Measurements from ENCODE around the gene GALNT18.

Gene GALNT18

GRCh38 chr11:11621573-11622339, at the start of gene GALNT18:
GALNT18 (minus strand) TSS chr11:11622005.
- DNase-seq (ENCODE audit: low read depth, low spot score), result peak; percentile 99

DNA sequence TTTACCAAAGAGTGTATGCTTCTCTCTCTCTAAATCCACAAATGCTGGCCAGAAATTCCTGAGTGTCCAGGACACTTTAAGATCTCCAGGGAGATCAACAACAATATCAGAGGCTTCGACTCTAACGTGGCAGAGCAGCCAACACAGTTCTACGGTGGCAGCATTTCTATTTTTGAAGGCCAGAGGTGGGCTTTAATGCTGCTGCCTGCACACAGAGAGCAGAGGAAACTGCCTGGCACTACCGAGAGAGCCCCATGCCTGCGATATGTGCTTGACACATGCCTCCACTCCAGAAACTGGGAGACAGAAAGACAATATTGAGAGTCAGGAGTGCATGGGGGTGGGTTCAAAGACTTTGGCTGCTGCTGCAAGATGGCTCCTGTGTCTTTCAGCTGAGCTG, 48.8 kb upstream of the GALNT18 start:
- DNase-seq (ENCODE audit: low read depth, low spot score), result no peak

GRCh38 chr11:11669233-11669846, 47.5 kb upstream of the GALNT18 start:
- peak; percentile 14 for DNase-seq (ENCODE audit: low read depth, low spot score)

DNA sequence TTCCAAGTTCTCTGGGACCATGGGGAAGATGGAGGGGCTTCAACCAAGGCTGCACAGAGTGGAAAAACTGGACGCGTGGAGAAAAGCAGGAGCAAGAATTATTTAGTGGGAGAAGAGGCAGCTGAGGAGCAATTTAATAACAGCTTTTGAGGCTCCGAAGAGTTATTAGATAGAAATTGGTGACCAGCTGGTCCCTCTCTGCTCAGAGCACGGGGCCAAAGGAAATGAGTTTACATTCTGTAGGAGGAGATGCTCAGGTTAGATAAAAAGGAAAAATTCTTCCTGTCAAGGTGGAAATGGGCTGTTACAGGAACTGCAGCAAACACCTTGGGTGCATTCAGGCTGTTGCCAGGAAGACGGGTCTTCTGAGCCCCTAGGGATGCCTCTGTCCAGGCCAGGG, 47.0 kb upstream of the GALNT18 start:
- DNase-seq (ENCODE audit: low read depth, low spot score), result no peak

- DNase-seq (ENCODE audit: low read depth, low spot score), result no peak
Observed at GRCh38 chr11:11668274-11668673, 46.5 kb upstream of the GALNT18 start.

DNA sequence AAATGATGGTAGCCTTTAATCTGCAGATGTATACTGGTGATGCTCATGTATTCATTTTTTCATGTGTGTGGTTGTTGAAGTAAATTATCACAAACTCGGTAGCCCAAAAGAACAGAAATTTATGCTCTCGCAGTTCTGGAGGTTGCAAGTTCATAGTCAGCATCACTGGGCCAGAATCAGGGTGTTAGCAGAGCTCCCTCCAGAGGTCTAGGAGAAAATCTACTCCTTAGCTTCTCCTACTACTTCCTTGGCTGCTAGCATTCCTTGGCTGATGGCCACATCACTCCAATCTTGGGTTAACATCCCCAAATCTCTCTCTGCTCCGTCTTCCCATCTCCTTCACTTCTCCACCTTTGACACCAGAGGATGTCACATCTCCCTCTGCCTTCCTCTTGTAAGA, 45.3 kb upstream of the GALNT18 start:
- DNase-seq (ENCODE audit: low read depth, low spot score), result no peak

- DNase-seq (ENCODE audit: low read depth, low spot score), result no peak
Observed at GRCh38 chr11:11665407-11665806, 43.6 kb upstream of the GALNT18 start.

GRCh38 chr11:11663907-11664306, 42.1 kb upstream of the GALNT18 start:
- no peak for DNase-seq (ENCODE audit: low read depth, low spot score)

DNA sequence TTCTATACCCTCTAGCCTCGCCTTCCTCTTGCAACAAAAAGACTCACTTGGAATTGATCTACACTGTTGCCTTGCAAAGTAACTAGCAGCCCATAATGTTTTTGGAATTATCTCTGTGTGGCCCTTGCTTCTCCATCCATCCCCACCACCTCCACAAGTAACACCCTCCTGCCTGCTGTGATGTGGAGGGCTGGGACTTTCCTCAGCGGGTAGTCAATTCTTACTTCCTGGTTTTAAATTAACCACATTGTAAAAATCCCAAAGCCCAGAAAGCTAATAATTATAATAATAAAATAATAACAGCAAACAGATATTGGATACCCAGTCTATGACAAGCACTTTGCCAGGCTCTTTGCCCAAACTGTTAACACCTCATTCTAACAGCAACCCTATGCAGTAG, 40.8 kb upstream of the GALNT18 start:
- DNase-seq (ENCODE audit: low read depth, low spot score), result no peak

DNA sequence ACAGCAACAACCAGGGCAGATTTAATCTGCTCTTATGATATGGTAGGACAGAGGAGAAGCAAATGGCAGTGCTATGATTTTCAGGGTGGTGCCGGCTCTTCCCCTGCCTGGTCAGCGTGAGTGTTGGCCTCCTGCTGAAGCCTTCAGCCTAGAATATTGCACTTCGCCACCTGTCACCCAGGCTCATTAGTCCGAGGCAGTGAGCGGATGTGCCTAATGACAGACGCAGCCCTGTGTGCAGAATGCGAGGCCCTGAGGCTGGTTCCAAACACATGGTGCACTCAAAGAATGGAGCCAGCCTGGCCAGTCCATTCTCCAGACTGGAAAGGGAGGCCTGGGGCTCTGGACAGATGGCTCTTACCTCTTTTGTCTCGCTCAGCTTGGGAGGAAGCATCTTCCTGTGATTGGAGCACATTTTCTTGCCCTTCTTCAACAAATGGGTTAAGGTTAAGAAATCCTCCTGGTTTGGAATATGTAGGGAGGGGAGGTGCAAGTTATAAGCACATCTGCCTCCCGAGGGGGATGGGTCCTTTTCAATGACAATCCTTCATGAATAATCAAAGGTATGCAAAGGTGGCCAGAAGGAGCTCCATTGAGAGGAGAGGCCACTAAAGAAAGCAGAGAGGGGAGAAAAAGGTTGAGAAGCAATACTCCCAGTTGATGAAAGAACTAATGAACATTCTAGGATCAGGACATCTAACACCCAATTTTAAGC, 39.7 kb upstream of the GALNT18 start:
- no peak for DNase-seq (ENCODE audit: low read depth, low spot score)

GRCh38 chr11:11660363-11660740, 38.5 kb upstream of the GALNT18 start:
- no peak for DNase-seq (ENCODE audit: low read depth, low spot score)

GRCh38 chr11:11659567-11660362, 38.0 kb upstream of the GALNT18 start:
- no peak for DNase-seq (ENCODE audit: low read depth, low spot score)

GRCh38 chr11:11657218-11657955, 35.6 kb upstream of the GALNT18 start:
- no peak for DNase-seq (ENCODE audit: low read depth, low spot score)

- peak; percentile 51 for DNase-seq (ENCODE audit: low read depth, low spot score)
Observed at GRCh38 chr11:11641581-11641980, 19.8 kb upstream of the GALNT18 start.

DNA sequence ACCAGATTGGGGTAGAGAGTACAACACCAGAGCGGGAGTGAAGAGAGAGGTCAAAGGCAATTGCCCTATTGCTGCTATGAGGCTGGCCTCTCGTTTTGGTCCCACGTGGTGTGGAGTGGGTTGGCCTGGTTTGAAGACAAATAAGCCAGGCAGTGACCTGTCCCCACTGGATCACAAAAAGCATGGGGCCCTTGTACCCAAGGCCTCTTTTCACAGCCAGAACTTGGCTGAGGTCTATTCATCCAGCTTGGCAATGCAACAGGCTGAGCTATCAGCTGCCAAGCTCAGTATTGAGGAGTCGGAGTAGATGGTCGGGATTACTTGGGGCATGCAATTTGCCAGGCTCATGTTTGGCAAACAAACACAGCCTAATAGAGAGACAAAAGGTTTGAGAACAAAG, 19.2 kb upstream of the GALNT18 start:
- no peak for DNase-seq (ENCODE audit: low read depth, low spot score)

GRCh38 chr11:11640152-11640551, 18.3 kb upstream of the GALNT18 start:
- peak; percentile 56 for DNase-seq (ENCODE audit: low read depth, low spot score)

DNA sequence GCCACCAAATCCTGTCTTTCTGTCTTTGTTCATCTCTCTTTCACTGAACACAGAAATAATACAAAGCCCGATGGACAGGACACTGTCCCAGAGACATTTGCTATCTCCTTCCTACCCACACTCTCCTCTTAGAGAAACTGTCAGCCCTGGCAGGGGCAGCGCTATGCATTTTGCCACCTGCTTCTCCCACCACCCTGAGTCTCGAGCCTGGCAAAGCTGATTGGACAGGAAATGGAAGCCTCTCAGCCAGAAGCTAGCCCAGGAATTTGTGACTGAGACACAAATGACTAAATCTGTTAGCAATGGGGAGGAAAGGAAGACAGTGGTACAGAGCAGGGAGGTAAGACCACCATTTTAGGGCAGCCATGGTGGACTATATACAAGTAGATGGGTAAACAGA, 14.9 kb upstream of the GALNT18 start:
- DNase-seq (ENCODE audit: low read depth, low spot score), result no peak

- DNase-seq (ENCODE audit: low read depth, low spot score), result no peak
Observed at GRCh38 chr11:11635443-11635842, 13.6 kb upstream of the GALNT18 start.

GRCh38 chr11:11629368-11629767, 7.6 kb upstream of the GALNT18 start:
- DNase-seq (ENCODE audit: low read depth, low spot score), result no peak

DNA sequence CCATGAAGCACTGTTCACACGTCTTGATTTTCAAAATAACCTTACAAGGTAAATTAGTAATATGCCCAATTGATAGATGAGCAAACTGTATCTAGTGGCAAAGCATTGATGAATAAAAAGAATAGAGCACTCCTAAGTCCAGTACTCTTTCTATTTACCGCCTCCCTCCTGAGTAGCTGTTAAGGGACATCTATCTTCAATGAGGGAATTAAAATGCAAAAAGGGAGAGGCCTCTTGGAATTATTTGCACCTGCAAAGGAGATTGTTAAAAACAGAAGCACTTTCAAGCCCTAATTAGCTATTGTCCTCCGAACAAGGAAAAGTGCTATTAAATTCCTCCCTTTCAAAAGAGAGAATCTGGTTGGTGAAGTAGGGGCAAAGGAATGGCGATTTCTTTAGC, 6.8 kb upstream of the GALNT18 start:
- DNase-seq (ENCODE audit: low read depth, low spot score), result no peak

- no peak for DNase-seq (ENCODE audit: low read depth, low spot score)
Observed at GRCh38 chr11:11626128-11626527, 4.3 kb upstream of the GALNT18 start.
